CD8-positive, alpha-beta memory T cell (primary cell): Measurements from ENCODE around the gene BARD1. TPM values are rescaled to one million over a fixed set of nuclear protein-coding genes. Genes with fewer than 3 reads are reported as not detected.
A peak's percentile ranks its signal among the peaks of the same experiment; 100 is the strongest.
"Not testable (repeated sequence)": the region's sequence is repeated elsewhere in the genome, so short reads cannot be mapped to it uniquely, and the experiment has no call there.

Experiments
- CTCF ChIA-PET: fragments of 350-600 bp; sonication (Branson Sonifier 250); formaldehyde crosslinking; loops from one replicate; lab custom pipeline; 2021; ENCODE audit warnings: antibody characterized with exemption; lab: Charles Lee
- POLR2A ChIA-PET: fragments of 350-600 bp; sonication (Branson Sonifier 250); formaldehyde crosslinking; loops from one replicate; lab custom pipeline; 2021; ENCODE audit warnings: antibody characterized with exemption; lab: Charles Lee
- DNase-seq, 5 donors: peaks; one replicate each; pipeline versions ENCODE4 v3.0.0 to v3.0.0-alpha.2; 2020 to 2022; ENCODE audit warnings: mixed read lengths in 1 of 5
- H3K27ac ChIP-seq: one replicate; pipeline ENCODE4 v1.7.0; 2013; ENCODE audit warnings: low read depth, mild to moderate bottlenecking, low read length, moderate library complexity
- H3K27me3 ChIP-seq: 2 replicates; pipeline ENCODE4 v1.7.0; 2013; ENCODE audit warnings: low read length, mild to moderate bottlenecking; ENCODE audit not compliant: insufficient read depth, poor library complexity, severe bottlenecking
- H3K36me3 ChIP-seq: 2 replicates; pipeline ENCODE4 v1.7.0; 2013; ENCODE audit warnings: mild to moderate bottlenecking, low read length, moderate library complexity; ENCODE audit not compliant: insufficient read depth
- H3K4me1 ChIP-seq: 2 replicates; pipeline ENCODE4 v1.7.0; 2013; ENCODE audit warnings: mild to moderate bottlenecking, low read length, moderate library complexity; ENCODE audit not compliant: insufficient read depth
- H3K4me3 ChIP-seq: 2 replicates; pipeline ENCODE4 v1.7.0; 2013; ENCODE audit warnings: mild to moderate bottlenecking, low read length
- H3K9me3 ChIP-seq: 2 replicates; pipeline ENCODE4 v1.7.0; 2013; ENCODE audit warnings: mild to moderate bottlenecking, low read length
- H3K27ac Mint-ChIP-seq, 8 donors: one replicate each; pipeline ENCODE4 v1.8.0; 2020 to 2021; ENCODE audit warnings: mixed read lengths in 8 of 8, mild to moderate bottlenecking in 6 of 8, inconsistent platforms in 3 of 8, moderate library complexity in 3 of 8
- H3K27me3 Mint-ChIP-seq, 2 donors: one replicate each; pipeline ENCODE4 v1.8.0; 2020 to 2021; ENCODE audit warnings: mixed read lengths in 2 of 2, mild to moderate bottlenecking in 1 of 2, moderate library complexity in 1 of 2
- H3K36me3 Mint-ChIP-seq, 3 donors: one replicate each; pipeline ENCODE4 v1.8.0; 2020 to 2021; ENCODE audit warnings: mixed read lengths in 3 of 3, inconsistent platforms in 1 of 3, mild to moderate bottlenecking in 1 of 3
- H3K4me1 Mint-ChIP-seq, 3 donors: one replicate each; pipeline ENCODE4 v1.8.0; 2020 to 2021; ENCODE audit warnings: mixed read lengths in 3 of 3, inconsistent platforms in 1 of 3, mild to moderate bottlenecking in 1 of 3
- H3K4me3 Mint-ChIP-seq, 7 donors: one replicate each; pipeline ENCODE4 v1.8.0; 2020 to 2021; ENCODE audit warnings: mixed read lengths in 7 of 7, mild to moderate bottlenecking in 6 of 7, moderate library complexity in 4 of 7, inconsistent platforms in 2 of 7
- H3K9me3 Mint-ChIP-seq, 5 donors: one replicate each; pipeline ENCODE4 v1.8.0; 2020 to 2022; ENCODE audit warnings: mixed read lengths in 5 of 5, mild to moderate bottlenecking in 3 of 5, moderate library complexity in 2 of 5, inconsistent platforms in 1 of 5
- polyA plus RNA-seq: library from polyadenylated mRNA; unstranded; fragments of 300-500 nt; fragmentation: Illumina TruSeq; gene quantifications from one replicate; pipeline ENCODE4 v1.2.3, GENCODE V29; 2021
- total RNA-seq, 2 experiments: library from RNA; stranded (reverse); gene quantifications; one replicate each; pipeline ENCODE4 v1.2.3, GENCODE V29; 2021

The BARD1 gene
- total and polyA plus RNA-seq, 3 experiments from 2014 or later: 7.2 to 20.0 (median 18.3) TPM

- Histone ChIP-seq H3K4me3 (no peak overlapping the region), H3K27ac (no peak overlapping the region), H3K9me3 (no peaks in the 10 kb centered on the region), H3K27me3 (no peaks in the 10 kb centered on the region), H3K36me3 (no peaks in the 10 kb centered on the region), H3K4me1 (no peaks in the 10 kb centered on the region)
- Mint-ChIP-seq H3K4me3 (no peak overlapping the region), H3K27ac (no peak overlapping the region), H3K9me3 (peaks cover 0 to 10% (median 3%) of the 10 kb centered on the region in 5 donors), H3K27me3 (no peaks in the 10 kb centered on the region), H3K36me3 (peaks cover 15 to 32% (median 24%) of the 10 kb centered on the region in 3 donors), H3K4me1 (peaks cover 0 to 2% (median 0%) of the 10 kb centered on the region in 3 donors)
- ChIA-PET POLR2A (no interaction called here), CTCF (no interaction called here)
- no peak for DNase-seq
Observed at GRCh38 chr2:214724741-214725140, 84.7 kb downstream of the BARD1 start.

GRCh38 chr2:214717837-214718236 is 91.6 kb downstream of the BARD1 start:
- H3K27ac Mint-ChIP-seq, H3K9me3 ChIP-seq, POLR2A ChIA-PET, H3K4me1 ChIP-seq, CTCF ChIA-PET, H3K27me3 Mint-ChIP-seq, H3K36me3 ChIP-seq, H3K27ac ChIP-seq, H3K4me3 ChIP-seq, H3K4me3 Mint-ChIP-seq, DNase-seq, H3K27me3 ChIP-seq: not testable (repeated sequence)
- Mint-ChIP-seq H3K4me1 (peaks cover 5 to 11% (median 7%) of the 10 kb centered on the region in 3 donors), H3K9me3 (peaks cover 0 to 10% (median 3%) of the 10 kb centered on the region in 5 donors), H3K36me3 (peaks cover 4 to 36% (median 14%) of the 10 kb centered on the region in 3 donors)

GRCh38 chr2:214716811-214717560 is 92.5 kb downstream of the BARD1 start:
- ChIA-PET CTCF (no interaction called here), POLR2A (no interaction called here)
- no peak overlapping the region for H3K4me3 ChIP-seq
- H3K36me3 ChIP-seq: no peaks in the 10 kb centered on the region
- no peak overlapping the region for H3K27ac ChIP-seq
- H3K9me3 ChIP-seq: no peaks in the 10 kb centered on the region
- Mint-ChIP-seq H3K27ac (peak overlapping the region in 2 of 8 donors; percentile 47 to 76), H3K36me3 (peaks cover 4 to 36% (median 14%) of the 10 kb centered on the region in 3 donors), H3K27me3 (no peaks in the 10 kb centered on the region), H3K4me3 (no peak overlapping the region), H3K9me3 (peaks cover 0 to 10% (median 3%) of the 10 kb centered on the region in 5 donors), H3K4me1 (peaks cover 5 to 11% (median 7%) of the 10 kb centered on the region in 3 donors)
- no peaks in the 10 kb centered on the region for H3K4me1 ChIP-seq
- H3K27me3 ChIP-seq: no peaks in the 10 kb centered on the region
- DNase-seq: no peak

GRCh38 chr2:214715025-214715424 is 94.5 kb downstream of the BARD1 start:
- POLR2A ChIA-PET: no interaction called here

GRCh38 chr2:214713080-214713830 is 96.2 kb downstream of the BARD1 start:
- H3K36me3 Mint-ChIP-seq: peaks cover 1 to 11% (median 4%) of the 10 kb centered on the region in 3 donors
- Histone ChIP-seq H3K4me1 (no peaks in the 10 kb centered on the region), H3K36me3 (no peaks in the 10 kb centered on the region), H3K27me3 (no peaks in the 10 kb centered on the region), H3K9me3 (no peaks in the 10 kb centered on the region), H3K27ac (no peak overlapping the region), H3K4me3 (no peak overlapping the region)
- H3K4me1 Mint-ChIP-seq: peaks cover 5 to 22% (median 10%) of the 10 kb centered on the region in 3 donors
- CTCF ChIA-PET: no interaction called here
- no peak for DNase-seq
- POLR2A ChIA-PET: no interaction called here
- no peaks in the 10 kb centered on the region for H3K9me3 Mint-ChIP-seq
- H3K27me3 Mint-ChIP-seq: no peaks in the 10 kb centered on the region
- no peak overlapping the region for H3K27ac Mint-ChIP-seq
- H3K4me3 Mint-ChIP-seq: no peak overlapping the region

More at GRCh38 chr2:214715025-214715424, 94.5 kb downstream of the BARD1 start:
- DNase-seq: no peak
- no peaks in the 10 kb centered on the region for H3K27me3 ChIP-seq
- H3K4me3 Mint-ChIP-seq: no peak overlapping the region
- peak overlapping the region in 1 of 8 donors; percentile 45 for H3K27ac Mint-ChIP-seq
- H3K4me1 Mint-ChIP-seq: peaks cover 5 to 22% (median 10%) of the 10 kb centered on the region in 3 donors
- CTCF ChIA-PET: no interaction called here
- no peaks in the 10 kb centered on the region for H3K9me3 Mint-ChIP-seq
- H3K9me3 ChIP-seq: no peaks in the 10 kb centered on the region
- no peaks in the 10 kb centered on the region for H3K27me3 Mint-ChIP-seq
- no peak overlapping the region for H3K4me3 ChIP-seq
- peaks cover 4 to 19% (median 10%) of the 10 kb centered on the region in 3 donors for H3K36me3 Mint-ChIP-seq
- no peak overlapping the region for H3K27ac ChIP-seq
- H3K36me3 ChIP-seq: no peaks in the 10 kb centered on the region
- H3K4me1 ChIP-seq: no peaks in the 10 kb centered on the region

GRCh38 chr2:214710729-214711128 is 98.8 kb downstream of the BARD1 start:
- Mint-ChIP-seq H3K27me3 (no peaks in the 10 kb centered on the region), H3K4me3 (no peak overlapping the region), H3K4me1 (peaks cover 0 to 11% (median 5%) of the 10 kb centered on the region in 3 donors), H3K27ac (no peak overlapping the region), H3K9me3 (no peaks in the 10 kb centered on the region), H3K36me3 (no peaks in the 10 kb centered on the region)
- Histone ChIP-seq H3K9me3 (no peaks in the 10 kb centered on the region), H3K27ac (no peak overlapping the region), H3K4me1 (no peaks in the 10 kb centered on the region), H3K4me3 (no peak overlapping the region), H3K36me3 (no peaks in the 10 kb centered on the region), H3K27me3 (no peaks in the 10 kb centered on the region)
- ChIA-PET POLR2A (no interaction called here), CTCF (no interaction called here)
- DNase-seq: no peak

GRCh38 chr2:214706986-214707385 is 102.5 kb downstream of the BARD1 start:
- no peaks in the 10 kb centered on the region for H3K4me1 ChIP-seq
- no peaks in the 10 kb centered on the region for H3K27me3 ChIP-seq
- no peaks in the 10 kb centered on the region for H3K9me3 ChIP-seq
- CTCF ChIA-PET: no interaction called here
- peaks cover 0 to 11% (median 5%) of the 10 kb centered on the region in 3 donors for H3K4me1 Mint-ChIP-seq
- POLR2A ChIA-PET: no interaction called here
- no peaks in the 10 kb centered on the region for H3K36me3 Mint-ChIP-seq
- H3K9me3 Mint-ChIP-seq: peaks cover 0 to 3% (median 0%) of the 10 kb centered on the region in 5 donors
- H3K27ac Mint-ChIP-seq: no peak overlapping the region
- H3K27ac ChIP-seq: no peak overlapping the region
- H3K4me3 ChIP-seq: no peak overlapping the region
- no peaks in the 10 kb centered on the region for H3K27me3 Mint-ChIP-seq
- no peak for DNase-seq
- H3K36me3 ChIP-seq: no peaks in the 10 kb centered on the region
- H3K4me3 Mint-ChIP-seq: no peak overlapping the region

- no peaks in the 10 kb centered on the region for H3K4me1 ChIP-seq
- no peak overlapping the region for H3K4me3 ChIP-seq
- H3K27ac Mint-ChIP-seq: no peak overlapping the region
- H3K27me3 Mint-ChIP-seq: peaks cover 4 to 16% of the 10 kb centered on the region in 2 donors
- CTCF ChIA-PET: interaction anchor here (1.1 kb wide), 1 partner anchor 9 kb away, joined by 3 read pairs; no protein-coding TSS in a partner anchor
- POLR2A ChIA-PET: no interaction called here
- H3K36me3 Mint-ChIP-seq: peaks cover 0 to 10% (median 2%) of the 10 kb centered on the region in 3 donors
- no peaks in the 10 kb centered on the region for H3K9me3 ChIP-seq
- H3K36me3 ChIP-seq: no peaks in the 10 kb centered on the region
- peaks cover 11 to 23% (median 13%) of the 10 kb centered on the region in 5 donors for H3K9me3 Mint-ChIP-seq
- H3K4me3 Mint-ChIP-seq: no peak overlapping the region
- H3K27ac ChIP-seq: no peak overlapping the region
- H3K4me1 Mint-ChIP-seq: no peaks in the 10 kb centered on the region
- H3K27me3 ChIP-seq: no peaks in the 10 kb centered on the region
- DNase-seq: no peak
Observed at GRCh38 chr2:214699236-214699635, 110.2 kb downstream of the BARD1 start.
